NCI-H345 treated with DMSO at 0.1 percent for 48 hours (cell line): ENCODE measurements around the gene POP7.
"Not testable (repeated sequence)": the region's sequence is repeated elsewhere in the genome, so short reads cannot be mapped to it uniquely, and the experiment has no call there.

ENCODE experiments used
- DNase-seq: peaks from one replicate; lab custom pipeline; 2025; ENCODE audit not compliant: unreplicated experiment; lab: John Stamatoyannopoulos, UW

POP7 gene

GRCh38 chr7:100723732-100724275 is 17.9 kb downstream of the POP7 start:
- DNase-seq = no peak

GRCh38 chr7:100724364-100724763 is 18.4 kb downstream of the POP7 start:
- not testable (repeated sequence) for DNase-seq

GRCh38 chr7:100726996-100727761 is 21.3 kb downstream of the POP7 start:
- no peak for DNase-seq

- DNase-seq = no peak
These were observed 22.3 kb downstream of the POP7 start for GRCh38 chr7:100728196-100728595.

GRCh38 chr7:100730136-100730800 is 24.3 kb downstream of the POP7 start:
- DNase-seq = no peak

- DNase-seq = no peak
These were observed 26.2 kb downstream of the POP7 start for GRCh38 chr7:100731937-100732636.

- no peak for DNase-seq
These were observed 29.8 kb downstream of the POP7 start for GRCh38 chr7:100735730-100736129.

- no peak for DNase-seq
These were observed 30.8 kb downstream of the POP7 start for GRCh38 chr7:100736671-100737070.

GRCh38 chr7:100739934-100740333 is 34.0 kb downstream of the POP7 start:
- DNase-seq = no peak

- DNase-seq = no peak
These were observed 38.7 kb downstream of the POP7 start for GRCh38 chr7:100744605-100745004.

- no peak for DNase-seq
These were observed 39.3 kb downstream of the POP7 start for GRCh38 chr7:100745184-100745583.

GRCh38 chr7:100752994-100753393 is 47.1 kb downstream of the POP7 start:
- no peak for DNase-seq

GRCh38 chr7:100753750-100754149 is 47.8 kb downstream of the POP7 start:
- no peak for DNase-seq
